LHCN-M2 (cell line): ENCODE results near the gene RPRM. TPM values are rescaled to one million over a fixed set of nuclear protein-coding genes. Genes with fewer than 3 reads are reported as not detected.
"Not testable (repeated sequence)": the region's sequence is repeated elsewhere in the genome, so short reads cannot be mapped to it uniquely, and the experiment has no call there.

Experiments
- DNase-seq: peaks from one replicate; pipeline ENCODE4 v3.0.0-alpha.2; 2012; ENCODE audit warnings: low read depth
- polyA plus RNA-seq: library from polyadenylated mRNA; unstranded; fragments of >200 nt; gene quantifications from one replicate; pipeline ENCODE4 v1.2.1, GENCODE V29; 2012; ENCODE audit warnings: missing spikeins
- total RNA-seq: library from RNA; depleted of rRNA; stranded (reverse); fragments of >200 nt; gene quantifications from 2 replicates; pipeline ENCODE4 v1.2.3, GENCODE V29; 2014; rRNA removed

Gene RPRM
- not detected in 2 replicates for total RNA-seq
- polyA plus RNA-seq: not detected

- peak; percentile 41 for DNase-seq
Observed at GRCh38 chr2:153478289-153479261, at the start of gene RPRM. Gene RPRM (minus strand): TSS chr2:153478762. CDS start chr2:153478565, 197 bp downstream.

- DNase-seq: peak; percentile 43
Observed at GRCh38 chr2:153519257-153519875, 40.8 kb upstream of the RPRM start.

GRCh38 chr2:153512331-153512730 is 33.8 kb upstream of the RPRM start:
- DNase-seq: no peak

GRCh38 chr2:153510996-153511395 is 32.4 kb upstream of the RPRM start:
- no peak for DNase-seq

GRCh38 chr2:153509133-153509532 is 30.6 kb upstream of the RPRM start:
- no peak for DNase-seq

- DNase-seq: not testable (repeated sequence)
Observed at GRCh38 chr2:153506499-153506898, 27.9 kb upstream of the RPRM start.

- DNase-seq: no peak
Observed at GRCh38 chr2:153499439-153499838, 20.9 kb upstream of the RPRM start.

GRCh38 chr2:153497938-153498629 is 19.5 kb upstream of the RPRM start:
- no peak for DNase-seq

- DNase-seq: no peak
Observed at GRCh38 chr2:153495725-153496124, 17.2 kb upstream of the RPRM start.

GRCh38 chr2:153488072-153488471 is 9.5 kb upstream of the RPRM start:
- no peak for DNase-seq

- no peak for DNase-seq
Observed at GRCh38 chr2:153487448-153487847, 8.9 kb upstream of the RPRM start.

GRCh38 chr2:153479573-153479972 is 1.0 kb upstream of the RPRM start:
- DNase-seq: no peak

GRCh38 chr2:153477636-153478288 is 800 bp downstream of the RPRM start:
- DNase-seq: no peak

- no peak for DNase-seq
Observed at GRCh38 chr2:153476816-153477635, 1.5 kb downstream of the RPRM start.

GRCh38 chr2:153476491-153476815 is 2.1 kb downstream of the RPRM start:
- DNase-seq: no peak

GRCh38 chr2:153474876-153475435 is 3.6 kb downstream of the RPRM start:
- no peak for DNase-seq

GRCh38 chr2:153474407-153474806 is 4.2 kb downstream of the RPRM start:
- no peak for DNase-seq

GRCh38 chr2:153470867-153471266 is 7.7 kb downstream of the RPRM start:
- no peak for DNase-seq

- DNase-seq: no peak
Observed at GRCh38 chr2:153464395-153464794, 14.2 kb downstream of the RPRM start.

- DNase-seq: no peak
Observed at GRCh38 chr2:153462338-153462859, 16.2 kb downstream of the RPRM start.
